Keratinocyte (primary cell): ENCODE results near the gene CASK. TPM values are rescaled to one million over a fixed set of nuclear protein-coding genes. Genes with fewer than 3 reads are reported as not detected.

Experiments
- DNase-seq: peaks from one replicate; pipeline ENCODE4 v3.0.0-alpha.2; 2011; ENCODE audit warnings: low read depth, missing footprints, low spot score
- FAIRE-seq: peaks from 2 replicates; lab custom pipeline; 2011; peaks lifted over from hg19 to GRCh38; lab: Jason Lieb, UNC
- H2AFZ ChIP-seq: 2 replicates; pipeline ENCODE4 v1.6.0; 2012; ENCODE audit warnings: low read length, control low read depth, inconsistent platforms; ENCODE audit not compliant: control insufficient read depth
- H3K27ac ChIP-seq: 2 replicates; pipeline ENCODE4 v1.5.1; 2011; ENCODE audit warnings: low read length; ENCODE audit not compliant: control insufficient read depth, insufficient read depth
- H3K27me3 ChIP-seq: 3 replicates; pipeline ENCODE4 v1.6.0; 2011; ENCODE audit warnings: low read length; ENCODE audit not compliant: control insufficient read depth, insufficient read depth; ENCODE audit errors: extremely low read depth
- H3K36me3 ChIP-seq, 2 experiments: 2 replicates in 1 of 2; 3 replicates in 1 of 2; pipeline ENCODE4 v1.5.1; 2011; ENCODE audit warnings: low read length in 2 of 2, mild to moderate bottlenecking in 1 of 2; ENCODE audit not compliant: control insufficient read depth in 2 of 2, insufficient read depth in 2 of 2; ENCODE audit errors: extremely low read depth in 1 of 2
- H3K4me1 ChIP-seq: 3 replicates; pipeline ENCODE4 v1.5.1; 2011; ENCODE audit warnings: low read length; ENCODE audit not compliant: control insufficient read depth, insufficient read depth; ENCODE audit errors: extremely low read depth
- H3K4me2 ChIP-seq: 3 replicates; pipeline ENCODE4 v1.6.0; 2011; ENCODE audit warnings: low read depth, low read length; ENCODE audit not compliant: control insufficient read depth, insufficient read depth; ENCODE audit errors: extremely low read depth
- H3K4me3 ChIP-seq, 3 experiments: fragments of 200-600 bp in 1 of 3; sonication (generic) in 1 of 3; 2 replicates in 2 of 3; 3 replicates in 1 of 3; pipeline ENCODE4 v1.5.1; 2011 to 2016; ENCODE audit warnings: low read length in 3 of 3, mild to moderate bottlenecking in 3 of 3, control low read depth in 2 of 3, inconsistent platforms in 1 of 3, low read depth in 1 of 3, mixed read lengths in 1 of 3, mixed run types in 1 of 3, moderate library complexity in 1 of 3; ENCODE audit not compliant: control insufficient read depth in 2 of 3, insufficient read depth in 2 of 3; ENCODE audit errors: extremely low read depth in 1 of 3
- H3K79me2 ChIP-seq: 2 replicates; pipeline ENCODE4 v1.6.0; 2012; ENCODE audit warnings: low read length; ENCODE audit not compliant: control insufficient read depth, insufficient read depth
- H3K9ac ChIP-seq: 3 replicates; pipeline ENCODE4 v1.6.0; 2011; ENCODE audit warnings: low read length; ENCODE audit not compliant: control insufficient read depth, insufficient read depth; ENCODE audit errors: extremely low read depth
- H3K9me1 ChIP-seq: 3 replicates; pipeline ENCODE4 v1.6.0; 2011; ENCODE audit warnings: low read length; ENCODE audit not compliant: control insufficient read depth, insufficient read depth; ENCODE audit errors: extremely low read depth
- H3K9me3 ChIP-seq: 2 replicates; pipeline ENCODE4 v1.5.1; 2012; ENCODE audit warnings: low read depth, low read length; ENCODE audit not compliant: control insufficient read depth
- H4K20me1 ChIP-seq: 3 replicates; pipeline ENCODE4 v1.6.0; 2011; ENCODE audit warnings: low read length; ENCODE audit not compliant: control insufficient read depth, insufficient read depth; ENCODE audit errors: extremely low read depth
- CTCF ChIP-seq, 3 experiments: IDR thresholded peaks in 1 of 3; conservative IDR thresholded peaks in 1 of 3; optimal IDR thresholded peaks in 1 of 3; 2 replicates in 2 of 3; 3 replicates in 1 of 3; pipeline versions ENCODE3 to v1.5.1; 2011; ENCODE audit warnings: low read length in 3 of 3, mild to moderate bottlenecking in 3 of 3, moderate library complexity in 2 of 3, control low read depth in 1 of 3, inconsistent platforms in 1 of 3; ENCODE audit not compliant: insufficient read depth in 2 of 3; ENCODE audit errors: extremely low read depth in 1 of 3
- EZH2 ChIP-seq: IDR thresholded peaks from one replicate; pipeline ENCODE4 v1.6.1; 2012; ENCODE audit warnings: inconsistent platforms, mild to moderate bottlenecking, low read length, moderate library complexity
- dilution Hi-C: fragments of 300-500 bp; cut with MboI; formaldehyde crosslinking; loops from one replicate; pipeline ENCODE4 v1.7.0; 2020; ENCODE audit warnings: low sequenced_read_pairs; ENCODE audit not compliant: extremely low pct_ligation_motif_present
- polyA plus RNA-seq, 5 experiments: library from polyadenylated mRNA; depleted of rRNA in 3 of 5; stranded (reverse) in 3 of 5; stranded (forward) in 1 of 5; unstranded in 1 of 5; fragments of >200 nt; gene quantifications; 1 replicate in 1 of 5; 2 replicates in 3 of 5; 3 replicates in 1 of 5; pipeline versions ENCODE4 v1.2.1 to v1.2.3, GENCODE V29; 2011 to 2012; ENCODE audit warnings: missing spikeins in 2 of 5, low read depth in 1 of 5, low replicate concordance in 1 of 5

CASK gene
- polyA plus RNA-seq, 1 donor (not counting 4 experiments of a cell fraction or from before 2014, with no cell fraction given), result 33.7 TPM

GRCh38 chrX:41580423-41581064, 342.8 kb downstream of the CASK start:
- Histone ChIP-seq H4K20me1 (no peaks in the 10 kb centered on the region), H3K4me2 (no peak overlapping the region), H2AFZ (no peak overlapping the region), H3K27me3 (no peaks in the 10 kb centered on the region), H3K9ac (no peak overlapping the region), H3K36me3 (no peaks in the 10 kb centered on the region), H3K9me1 (no peaks in the 10 kb centered on the region), H3K27ac (no peak overlapping the region), H3K4me3 (no peak overlapping the region), H3K79me2 (no peaks in the 10 kb centered on the region), H3K9me3 (no peaks in the 10 kb centered on the region), H3K4me1 (no peaks in the 10 kb centered on the region)
- dilution Hi-C loops, result no loop called here
- FAIRE-seq, result no peak
- TF ChIP-seq EZH2 (no peak), CTCF (optimal IDR thresholded peaks at IDR 0.05 in 1 of 3, IDR thresholded peaks at IDR 0.05 in 1 of 3, conservative IDR thresholded peaks at IDR 0.05 in 1 of 3; ENCODE audit: extremely low read depth in 1 of 3, insufficient read depth in 2 of 3, low read length in 3 of 3) (no peak)
- DNase-seq, result no peak

- FAIRE-seq, result no peak
- H3K27me3 ChIP-seq, result no peaks in the 10 kb centered on the region
- no peak overlapping the region for H3K4me2 ChIP-seq
- no peaks in the 10 kb centered on the region for H3K79me2 ChIP-seq
- H3K9me3 ChIP-seq, result no peaks in the 10 kb centered on the region
- no peak overlapping the region for H3K27ac ChIP-seq
- no peak overlapping the region for H2AFZ ChIP-seq
- no peak for DNase-seq
- dilution Hi-C loops, result no loop called here
- H3K4me1 ChIP-seq, result peaks cover 4% of the 10 kb centered on the region
- no peaks in the 10 kb centered on the region for H4K20me1 ChIP-seq
- TF ChIP-seq CTCF (optimal IDR thresholded peaks at IDR 0.05 in 1 of 3, IDR thresholded peaks at IDR 0.05 in 1 of 3, conservative IDR thresholded peaks at IDR 0.05 in 1 of 3; ENCODE audit: extremely low read depth in 1 of 3, insufficient read depth in 2 of 3, low read length in 3 of 3) (no peak), EZH2 (no peak)
- H3K9ac ChIP-seq, result no peak overlapping the region
- H3K36me3 ChIP-seq, result peaks cover 0 to 1% of the 10 kb centered on the region in 2 experiments
- no peak overlapping the region for H3K4me3 ChIP-seq
- no peaks in the 10 kb centered on the region for H3K9me1 ChIP-seq
Observed at GRCh38 chrX:41563876-41564275, 359.5 kb downstream of the CASK start.
